ENCODE measurements around the gene METTL23. TPM values are rescaled to one million over a fixed set of nuclear protein-coding genes. Genes with fewer than 3 reads are reported as not detected.
A peak's percentile ranks its signal among the peaks of the same experiment; 100 is the strongest.

The METTL23 gene
- total and polyA plus RNA-seq, 11 donors: 22.1 to 33.7 (median 24.0) TPM

DNA sequence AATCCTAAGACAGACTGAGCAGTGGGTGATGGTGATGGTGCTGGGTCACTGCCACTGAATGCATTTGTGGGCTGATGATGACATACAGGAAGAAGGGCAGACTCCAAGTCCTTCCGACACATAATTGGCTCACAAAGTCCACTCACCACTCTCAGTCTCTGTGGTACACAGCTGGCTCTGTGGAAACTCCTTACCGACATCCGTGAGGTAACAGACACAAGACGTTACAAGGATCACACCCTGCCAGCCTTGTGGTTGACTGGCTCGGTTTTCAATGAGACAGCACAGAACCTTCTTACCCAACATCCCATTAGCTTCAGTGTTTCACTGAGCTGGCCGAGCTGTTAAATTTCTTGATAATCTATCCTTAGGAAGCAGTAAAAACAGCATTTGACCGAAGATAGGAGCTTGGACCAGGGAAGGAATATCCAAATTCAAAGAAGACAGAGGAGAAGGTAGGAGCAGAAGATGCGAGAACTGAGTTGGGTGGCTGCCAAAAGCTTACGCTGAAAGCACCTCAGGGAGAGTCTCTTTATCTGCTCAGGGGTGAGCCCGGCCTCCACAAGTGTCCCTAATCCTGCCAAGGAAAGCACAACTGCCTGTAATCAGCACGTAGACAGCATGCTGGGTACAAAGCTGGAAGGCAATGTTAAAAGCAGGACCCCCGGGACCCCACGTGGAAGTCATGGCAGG lies 10.3 kb upstream of the METTL23 start:
- H3K4me1 ChIP-seq: peaks cover 13 to 69% (median 51%) of the 10 kb centered on the region in 12 donors
- TF ChIP-seq POLR2A (IDR thresholded peaks at IDR 0.05): no peak
- TF ChIP-seq, protein P1, sequence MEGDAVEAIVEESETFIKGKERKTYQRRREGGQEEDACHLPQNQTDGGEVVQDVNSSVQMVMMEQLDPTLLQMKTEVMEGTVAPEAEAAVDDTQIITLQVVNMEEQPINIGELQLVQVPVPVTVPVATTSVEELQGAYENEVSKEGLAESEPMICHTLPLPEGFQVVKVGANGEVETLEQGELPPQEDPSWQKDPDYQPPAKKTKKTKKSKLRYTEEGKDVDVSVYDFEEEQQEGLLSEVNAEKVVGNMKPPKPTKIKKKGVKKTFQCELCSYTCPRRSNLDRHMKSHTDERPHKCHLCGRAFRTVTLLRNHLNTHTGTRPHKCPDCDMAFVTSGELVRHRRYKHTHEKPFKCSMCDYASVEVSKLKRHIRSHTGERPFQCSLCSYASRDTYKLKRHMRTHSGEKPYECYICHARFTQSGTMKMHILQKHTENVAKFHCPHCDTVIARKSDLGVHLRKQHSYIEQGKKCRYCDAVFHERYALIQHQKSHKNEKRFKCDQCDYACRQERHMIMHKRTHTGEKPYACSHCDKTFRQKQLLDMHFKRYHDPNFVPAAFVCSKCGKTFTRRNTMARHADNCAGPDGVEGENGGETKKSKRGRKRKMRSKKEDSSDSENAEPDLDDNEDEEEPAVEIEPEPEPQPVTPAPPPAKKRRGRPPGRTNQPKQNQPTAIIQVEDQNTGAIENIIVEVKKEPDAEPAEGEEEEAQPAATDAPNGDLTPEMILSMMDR (IDR thresholded peaks at IDR 0.05): no peak
- no peaks in the 10 kb centered on the region for H3K9me3 ChIP-seq
- ATAC-seq (peak; percentile 14 to 88 (median 72)), DNase-seq (peak in 2 of 5 donors; percentile 61 to 81)
- peaks cover 3 to 85% (median 83%) of the 10 kb centered on the region in 9 donors for H3K36me3 ChIP-seq
- WGBS, 4 donors: 28 to 40% (median 32%) methylated on average over 13 of the region's 13 CpGs
- peak overlapping the region; percentile 40 to 92 (median 66) for H3K27ac ChIP-seq
- peak overlapping the region in 1 of 12 donors; percentile 26 for H3K4me3 ChIP-seq
- intact Hi-C loops (cut with DNase I): loop anchor here in 8 of 10 donors (5.0 to 10.0 kb wide), 7 partner anchors 34 to 191 kb away; a partner anchor contains a TSS
- no peaks in the 10 kb centered on the region for H3K27me3 ChIP-seq

DNA sequence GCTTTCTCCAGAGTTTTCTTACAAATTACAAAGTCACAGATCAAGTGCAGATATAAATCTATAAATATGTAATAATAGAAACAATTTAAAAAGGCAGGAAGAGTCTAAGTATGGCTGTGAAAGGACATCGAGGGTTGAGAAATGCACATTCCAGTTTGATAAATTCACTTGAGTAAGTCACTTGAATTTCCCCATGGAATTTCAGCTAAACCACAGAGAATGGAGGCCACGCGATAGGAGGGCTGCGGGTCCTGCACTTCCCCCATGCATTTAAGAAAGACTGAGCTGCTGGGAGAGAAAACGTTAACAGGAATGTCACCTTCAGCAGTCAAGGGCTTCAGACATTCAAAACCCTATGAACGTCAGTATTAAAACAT lies 9.8 kb upstream of the METTL23 start:
- H3K4me3 ChIP-seq: peak overlapping the region in 1 of 12 donors; percentile 26
- ATAC-seq (peak in 1 of 4 donors; percentile 6), DNase-seq (peak in 1 of 5 donors; percentile 32)
- no peaks in the 10 kb centered on the region for H3K9me3 ChIP-seq
- no peak for TF ChIP-seq POLR2A (IDR thresholded peaks at IDR 0.05)
- TF ChIP-seq, protein P1 (IDR thresholded peaks at IDR 0.05): no peak
- H3K27ac ChIP-seq: peak overlapping the region; percentile 40 to 92 (median 66)
- H3K36me3 ChIP-seq: peaks cover 3 to 91% (median 89%) of the 10 kb centered on the region in 9 donors
- intact Hi-C loops (cut with DNase I): loop anchor here in 8 of 10 donors (5.0 to 10.0 kb wide), 7 partner anchors 35 to 192 kb away; a partner anchor contains a TSS
- H3K27me3 ChIP-seq: no peaks in the 10 kb centered on the region
- H3K4me1 ChIP-seq: peaks cover 10 to 69% (median 51%) of the 10 kb centered on the region in 12 donors
- WGBS, 4 donors: 41 to 51% (median 46%) methylated on average over 6 of the region's 6 CpGs

DNA sequence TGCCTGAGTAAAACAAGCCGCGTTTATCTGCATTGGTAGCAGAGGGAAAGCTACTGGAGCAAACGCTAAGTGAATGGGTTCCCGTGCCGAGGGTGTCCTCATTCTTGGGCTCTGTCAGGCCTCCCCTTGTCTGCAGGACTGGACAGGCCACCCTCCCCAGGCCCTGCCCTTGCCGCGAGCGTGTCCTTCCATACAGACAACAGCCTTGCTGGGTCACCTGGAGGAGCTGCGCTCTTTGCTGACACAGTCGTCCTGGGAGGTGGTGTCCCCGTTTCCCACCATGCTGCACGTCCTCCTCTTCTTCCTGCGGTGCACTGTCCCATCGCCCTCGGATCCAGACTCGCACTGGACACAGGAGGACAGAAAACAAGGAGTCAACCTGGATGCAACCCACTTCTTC lies 8.1 kb upstream of the METTL23 start:
- Histone ChIP-seq H3K27me3 (no peaks in the 10 kb centered on the region), H3K27ac (no peak overlapping the region), H3K4me3 (no peak overlapping the region), H3K36me3 (peaks cover 3 to 97% (median 95%) of the 10 kb centered on the region in 9 donors), H3K9me3 (no peaks in the 10 kb centered on the region), H3K4me1 (peaks cover 11 to 75% (median 50%) of the 10 kb centered on the region in 12 donors)
- no peak for ATAC-seq
- WGBS, 4 donors: 86 to 90% (median 87%) methylated on average over 16 of the region's 16 CpGs
- intact Hi-C loops (cut with DNase I): loop anchor here in 8 of 10 donors (5.0 to 10.0 kb wide), 7 partner anchors 36 to 194 kb away; a partner anchor contains a TSS
- peak in 1 of 5 donors; percentile 18 for DNase-seq
- TF ChIP-seq, protein P1 (IDR thresholded peaks at IDR 0.05): no peak
- no peak for TF ChIP-seq POLR2A (IDR thresholded peaks at IDR 0.05)

DNA sequence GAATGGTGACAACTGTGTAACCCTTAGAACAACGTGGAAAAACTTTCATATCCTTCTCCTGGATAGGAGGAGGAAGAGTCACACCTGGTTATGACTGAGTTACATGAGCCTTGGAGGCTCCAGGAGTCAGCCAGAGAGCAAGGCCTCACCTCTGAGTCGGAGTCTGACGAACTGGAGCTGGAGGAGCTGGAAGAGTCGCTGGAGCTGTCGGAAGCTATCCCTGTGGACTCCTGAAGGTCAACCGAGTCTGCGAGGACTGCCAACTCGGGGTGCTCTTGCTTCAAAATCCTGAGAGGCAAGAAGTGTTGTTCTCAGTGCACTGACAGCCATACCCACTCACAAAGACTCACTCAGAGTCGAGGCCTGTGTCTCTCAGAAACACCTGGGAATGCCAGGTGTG lies 6.4 kb upstream of the METTL23 start:
- H3K4me1 ChIP-seq: peaks cover 13 to 77% (median 60%) of the 10 kb centered on the region in 12 donors
- H3K27me3 ChIP-seq: no peaks in the 10 kb centered on the region
- WGBS, 4 donors: 56 to 77% (median 67%) methylated on average over 8 to 9 of the region's 9 CpGs
- H3K36me3 ChIP-seq: peaks cover 3 to 100% (median 99%) of the 10 kb centered on the region in 9 donors
- ATAC-seq: no peak
- no peaks in the 10 kb centered on the region for H3K9me3 ChIP-seq
- intact Hi-C loops (cut with DNase I): loop anchor here in 1 of 10 donors (10.0 kb wide), 1 partner anchor 155 kb away; a partner anchor contains a TSS
- peak overlapping the region in 5 of 12 donors; percentile 9 to 65 (median 30) for H3K27ac ChIP-seq
- H3K4me3 ChIP-seq: no peak overlapping the region
- TF ChIP-seq, protein P1 (IDR thresholded peaks at IDR 0.05): no peak
- no peak for TF ChIP-seq POLR2A (IDR thresholded peaks at IDR 0.05)
- no peak for DNase-seq
